Type B pancreatic cell (in vitro differentiated cells): ENCODE data around the gene RNF150. TPM values are rescaled to one million over a fixed set of nuclear protein-coding genes. Genes with fewer than 3 reads are reported as not detected.

ENCODE experiments used
- DNase-seq: peaks from one replicate; pipeline ENCODE4 v3.0.0; 2021; ENCODE audit warnings: mixed read lengths; ENCODE audit not compliant: unreplicated experiment; ENCODE audit errors: extremely low spot score
- H3K27ac Mint-ChIP-seq: 2 replicates; pipeline ENCODE4 v1.8.0; 2021; ENCODE audit warnings: mild to moderate bottlenecking, mixed read lengths
- H3K27me3 Mint-ChIP-seq: 2 replicates; pipeline ENCODE4 v1.8.0; 2021; ENCODE audit warnings: mixed read lengths
- H3K36me3 Mint-ChIP-seq: 2 replicates; pipeline ENCODE4 v1.8.0; 2021; ENCODE audit warnings: mixed read lengths
- H3K4me1 Mint-ChIP-seq: one replicate; pipeline ENCODE4 v1.8.0; 2021; ENCODE audit warnings: mixed read lengths; ENCODE audit not compliant: unreplicated experiment
- H3K4me3 Mint-ChIP-seq: 2 replicates; pipeline ENCODE4 v1.8.0; 2021; ENCODE audit warnings: mild to moderate bottlenecking, mixed read lengths
- H3K9me3 Mint-ChIP-seq: 2 replicates; pipeline ENCODE4 v1.8.0; 2021; ENCODE audit warnings: mixed read lengths
- CTCF ChIP-seq: fragments of 200-600 bp; sonication (generic); conservative IDR thresholded peaks from 2 replicates; pipeline ENCODE4 v1.5.0; 2021; ENCODE audit warnings: antibody characterized with exemption, mild to moderate bottlenecking
- total RNA-seq: library from RNA; stranded (reverse); gene quantifications from 2 replicates; pipeline ENCODE4 v1.2.1, GENCODE V29; 2021; ENCODE audit warnings: low replicate concordance

RNF150 gene
- total RNA-seq, 1 donor from 2014 or later = 34.0 TPM

DNA sequence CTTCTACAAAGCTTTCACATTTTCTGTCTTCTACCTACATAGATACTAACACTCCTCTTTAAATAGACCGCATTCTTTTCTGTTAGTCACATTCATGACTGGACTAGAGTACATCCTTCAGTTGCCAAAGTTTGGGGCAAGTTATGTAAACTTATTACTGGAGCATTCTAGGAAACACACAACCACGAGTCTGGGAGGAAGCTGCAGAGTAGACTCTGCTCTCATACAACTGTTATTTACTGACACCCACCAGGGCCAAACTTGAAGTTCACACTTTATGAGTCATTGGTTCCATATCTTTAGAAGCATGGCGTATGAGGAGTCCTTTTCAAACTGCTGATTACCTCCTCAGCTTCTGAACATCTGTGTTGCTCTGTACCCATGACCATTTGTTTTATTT, 87.0 kb downstream of the RNF150 start:
- no peak for TF ChIP-seq CTCF
- H3K4me1 Mint-ChIP-seq = peaks cover 2% of the 10 kb centered on the region
- no peak overlapping the region for H3K4me3 Mint-ChIP-seq
- H3K9me3 Mint-ChIP-seq = no peaks in the 10 kb centered on the region
- H3K27me3 Mint-ChIP-seq = no peaks in the 10 kb centered on the region
- H3K36me3 Mint-ChIP-seq = peaks cover under 1% of the 10 kb centered on the region
- no peak for DNase-seq
- no peak overlapping the region for H3K27ac Mint-ChIP-seq

DNA sequence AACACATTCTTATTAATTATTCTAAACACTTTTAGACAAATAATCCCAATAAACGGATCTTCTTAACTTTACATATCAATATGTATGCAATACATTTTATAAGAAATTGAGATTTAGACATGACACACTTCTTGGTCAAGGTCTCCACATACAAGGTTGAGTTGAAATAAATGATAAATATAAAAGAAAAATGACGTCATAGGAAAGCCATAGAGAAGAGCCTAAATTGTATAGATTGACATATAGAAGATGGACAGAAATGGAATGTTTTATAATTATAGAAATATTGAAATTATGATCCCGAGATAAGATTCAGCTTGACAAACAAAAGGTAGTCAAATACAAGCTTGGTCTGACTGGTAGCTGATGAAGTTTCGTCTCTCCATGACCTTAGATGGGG, 87.4 kb downstream of the RNF150 start:
- Mint-ChIP-seq H3K27ac (no peak overlapping the region), H3K4me1 (peaks cover 5% of the 10 kb centered on the region), H3K27me3 (no peaks in the 10 kb centered on the region), H3K36me3 (no peaks in the 10 kb centered on the region), H3K9me3 (no peaks in the 10 kb centered on the region), H3K4me3 (no peak overlapping the region)
- TF ChIP-seq CTCF = no peak
- no peak for DNase-seq

DNA sequence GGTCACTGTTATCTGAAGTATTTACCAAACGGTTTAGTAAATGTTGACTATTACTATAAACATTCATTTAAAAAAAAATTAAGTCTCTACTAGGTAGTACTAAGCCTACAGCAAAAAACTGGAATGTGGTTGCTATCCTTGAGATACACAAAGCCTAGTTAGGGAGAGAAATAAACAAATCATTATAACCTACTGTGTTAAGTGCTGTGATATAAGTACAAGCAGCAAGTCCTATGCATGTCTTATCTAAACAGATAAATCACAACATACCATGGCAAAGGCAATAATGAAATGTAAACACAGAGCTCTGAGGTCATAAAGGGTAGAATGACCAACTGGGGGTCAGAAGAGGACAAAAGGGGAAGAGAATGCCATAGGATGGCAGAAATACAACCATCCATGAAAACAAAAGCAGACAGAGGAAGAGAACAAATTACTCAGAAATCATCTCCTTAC, 92.2 kb downstream of the RNF150 start:
- Mint-ChIP-seq H3K9me3 (no peaks in the 10 kb centered on the region), H3K4me3 (no peak overlapping the region), H3K36me3 (no peaks in the 10 kb centered on the region), H3K4me1 (peaks cover 14% of the 10 kb centered on the region), H3K27ac (no peak overlapping the region), H3K27me3 (no peaks in the 10 kb centered on the region)
- no peak for DNase-seq
- TF ChIP-seq CTCF = no peak

DNA sequence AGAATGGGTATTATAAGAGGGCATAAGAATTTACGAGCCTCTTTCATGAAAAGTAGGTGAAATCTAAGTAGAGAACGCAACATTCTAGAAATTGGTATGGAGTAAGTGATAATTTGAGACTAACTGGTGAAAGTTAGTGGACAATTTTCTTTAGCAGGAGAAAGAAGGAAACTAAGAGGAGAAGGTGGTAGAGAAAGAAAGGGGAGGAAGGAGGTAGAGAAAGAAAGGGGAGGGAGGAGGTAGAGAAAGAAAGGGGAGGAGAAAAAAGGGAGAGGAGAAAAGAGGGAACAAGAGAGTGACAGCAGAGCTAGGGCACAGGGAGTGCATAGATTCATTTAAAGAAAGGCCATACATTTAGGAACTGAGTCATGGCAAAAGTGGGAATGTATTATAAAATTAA, 94.1 kb downstream of the RNF150 start:
- no peak for DNase-seq
- H3K9me3 Mint-ChIP-seq = peaks cover 5% of the 10 kb centered on the region
- no peak for TF ChIP-seq CTCF
- no peaks in the 10 kb centered on the region for H3K36me3 Mint-ChIP-seq
- no peak overlapping the region for H3K27ac Mint-ChIP-seq
- H3K4me3 Mint-ChIP-seq = no peak overlapping the region
- peaks cover 14% of the 10 kb centered on the region for H3K4me1 Mint-ChIP-seq
- H3K27me3 Mint-ChIP-seq = no peaks in the 10 kb centered on the region

DNA sequence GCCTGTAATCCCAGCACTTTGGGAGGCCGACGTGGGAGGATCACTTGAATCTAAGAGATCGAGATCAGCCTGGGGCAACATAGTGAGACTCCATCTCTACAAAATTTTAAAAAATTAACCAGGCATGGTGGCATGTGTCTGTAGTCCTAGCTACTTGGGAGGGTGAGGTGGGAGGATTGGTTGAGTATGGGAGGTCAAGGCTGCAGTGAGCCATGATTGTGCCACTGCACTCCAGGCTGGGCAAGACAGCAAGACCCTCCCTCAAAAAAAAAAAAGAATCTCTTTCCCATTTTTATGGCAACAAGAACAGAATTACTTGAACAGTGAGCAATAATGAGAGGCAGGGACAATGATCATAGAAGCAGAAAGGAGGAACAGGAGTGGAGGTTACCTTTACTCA, 94.8 kb downstream of the RNF150 start:
- Mint-ChIP-seq H3K36me3 (peaks cover 1% of the 10 kb centered on the region), H3K4me1 (peaks cover 14% of the 10 kb centered on the region), H3K9me3 (peaks cover 11% of the 10 kb centered on the region), H3K27ac (no peak overlapping the region), H3K4me3 (no peak overlapping the region), H3K27me3 (no peaks in the 10 kb centered on the region)
- no peak for TF ChIP-seq CTCF
- DNase-seq = no peak

GRCh38 chr4:141037446-141037845, 95.8 kb downstream of the RNF150 start:
- no peak overlapping the region for H3K27ac Mint-ChIP-seq
- no peak overlapping the region for H3K4me3 Mint-ChIP-seq
- peaks cover 14% of the 10 kb centered on the region for H3K4me1 Mint-ChIP-seq
- H3K27me3 Mint-ChIP-seq = no peaks in the 10 kb centered on the region
- peaks cover 16% of the 10 kb centered on the region for H3K9me3 Mint-ChIP-seq
- peaks cover 6% of the 10 kb centered on the region for H3K36me3 Mint-ChIP-seq
- no peak for DNase-seq
- TF ChIP-seq CTCF = no peak
